ENCODE results near the gene COX4I2.

- TF ChIP-seq POLR2A (IDR thresholded peaks at IDR 0.05; ENCODE audit: low read depth) (no peak), CTCF (IDR thresholded peaks at IDR 0.05) (no peak), EP300 (IDR thresholded peaks at IDR 0.05) (no peak)
Observed at GRCh38 chr20:31687777-31688176, 50.1 kb downstream of the COX4I2 start.

All from esophagus muscularis mucosa (tissue), 4 donors.